IMR-90 (cell line): ENCODE data around the gene MYT1. TPM values are rescaled to one million over a fixed set of nuclear protein-coding genes. Genes with fewer than 3 reads are reported as not detected.

Experiments
- ATAC-seq: fragments of 200-7000 bp; cut with Tn5 transposase; 2 replicates; pipeline ENCODE4 v1.9.1; 2020; ENCODE audit warnings: low read depth, mild to moderate bottlenecking, moderate library complexity
- BruUV-seq: library from RNA; stranded (reverse); fragments of 400-500 nt; replicated peaks from 2 replicates; lab custom pipeline; 2021; lab: Mats Ljungman, UMichigan
- CTCF ChIA-PET: fragments of 300-600 bp; formaldehyde crosslinking; extraction: SDS; loops from one replicate; lab custom pipeline; 2021; ENCODE audit warnings: antibody characterized with exemption; lab: Yijun Ruan, JAX
- POLR2A ChIA-PET: fragments of 300-600 bp; sonication (Branson Sonifier 250); formaldehyde crosslinking; loops from one replicate; lab custom pipeline; 2022; ENCODE audit warnings: antibody characterized with exemption; ENCODE audit not compliant: unreplicated experiment; lab: Charles Lee
- DNase-seq: peaks from one replicate; pipeline ENCODE4 v3.0.0; 2013
- H2AFZ ChIP-seq: replicated peaks from 2 replicates; pipeline ENCODE3; 2013; ENCODE audit warnings: low read length, mild to moderate bottlenecking; ENCODE audit not compliant: poor library complexity
- H2AK5ac ChIP-seq: 2 replicates; pipeline ENCODE4 v1.6.1; 2013; ENCODE audit warnings: low read depth, low read length, inconsistent platforms
- H2AK9ac ChIP-seq: replicated peaks from 2 replicates; pipeline ENCODE3; 2013; ENCODE audit warnings: mild to moderate bottlenecking, low read depth, low read length, moderate library complexity; ENCODE audit not compliant: poor library complexity
- H2BK120ac ChIP-seq: 2 replicates; pipeline ENCODE4 v1.6.1; 2013; ENCODE audit warnings: low read depth, low read length, inconsistent platforms
- H2BK15ac ChIP-seq: 3 replicates; pipeline ENCODE4 v1.6.1; 2013; ENCODE audit warnings: low read depth, low read length, inconsistent platforms
- H2BK20ac ChIP-seq: 2 replicates; pipeline ENCODE4 v1.6.1; 2013; ENCODE audit warnings: low read depth, mild to moderate bottlenecking, inconsistent platforms, low read length, moderate library complexity
- H2BK5ac ChIP-seq: 2 replicates; pipeline ENCODE4 v1.6.1; 2013; ENCODE audit warnings: mild to moderate bottlenecking, low read depth, low read length, inconsistent platforms; ENCODE audit not compliant: poor library complexity, severe bottlenecking
- H3K14ac ChIP-seq: replicated peaks from 2 replicates; pipeline ENCODE4 v1.6.1; 2013; ENCODE audit warnings: low read depth, low read length, inconsistent platforms
- H3K18ac ChIP-seq: 2 replicates; pipeline ENCODE4 v1.6.1; 2013; ENCODE audit warnings: low read depth, low read length, control low read depth
- H3K23ac ChIP-seq: 2 replicates; pipeline ENCODE4 v1.6.1; 2013; ENCODE audit warnings: low read depth, low read length, inconsistent platforms
- H3K27ac ChIP-seq: 2 replicates; pipeline ENCODE4 v1.5.1; 2013; ENCODE audit warnings: mild to moderate bottlenecking, control low read depth, low read length; ENCODE audit not compliant: insufficient read depth
- H3K27me3 ChIP-seq: 2 replicates; pipeline ENCODE4 v1.6.1; 2013; ENCODE audit warnings: low read length; ENCODE audit not compliant: control insufficient read depth, insufficient read depth
- H3K36me3 ChIP-seq: 2 replicates; pipeline ENCODE4 v1.6.1; 2013; ENCODE audit warnings: low read length, mixed read lengths; ENCODE audit not compliant: control insufficient read depth, insufficient read depth
- H3K4ac ChIP-seq: 2 replicates; pipeline ENCODE4 v1.6.1; 2013; ENCODE audit warnings: low read depth, low read length, inconsistent platforms
- H3K4me1 ChIP-seq: 2 replicates; pipeline ENCODE4 v1.6.1; 2013; ENCODE audit warnings: low read length, mixed read lengths; ENCODE audit not compliant: control insufficient read depth, insufficient read depth
- H3K4me2 ChIP-seq: 2 replicates; pipeline ENCODE4 v1.6.1; 2013; ENCODE audit warnings: low read depth, mild to moderate bottlenecking, control low read depth, low read length, moderate library complexity
- H3K4me3 ChIP-seq: 2 replicates; pipeline ENCODE4 v1.5.1; 2013; ENCODE audit warnings: low read depth, mild to moderate bottlenecking, control low read depth, low read length, moderate library complexity; ENCODE audit not compliant: insufficient read depth
- H3K56ac ChIP-seq: 2 replicates; pipeline ENCODE4 v1.6.1; 2013; ENCODE audit warnings: low read length, inconsistent platforms; ENCODE audit not compliant: insufficient read depth; ENCODE audit errors: extremely low read depth
- H3K79me1 ChIP-seq, 2 experiments: 2 replicates each; pipeline ENCODE4 v1.6.1; 2013; ENCODE audit warnings: low read length in 2 of 2, inconsistent platforms in 1 of 2, low read depth in 1 of 2
- H3K9ac ChIP-seq: 2 replicates; pipeline ENCODE4 v1.6.1; 2013; ENCODE audit warnings: low read depth, low read length, control low read depth
- H3K9me1 ChIP-seq: 2 replicates; pipeline ENCODE4 v1.6.1; 2013; ENCODE audit warnings: low read length, inconsistent platforms; ENCODE audit not compliant: insufficient read depth
- H3K9me3 ChIP-seq: 2 replicates; pipeline ENCODE4 v1.6.1; 2013; ENCODE audit warnings: low read length; ENCODE audit not compliant: control insufficient read depth, insufficient read depth
- H4K20me1 ChIP-seq: 2 replicates; pipeline ENCODE4 v1.6.1; 2013; ENCODE audit warnings: low read length, inconsistent platforms; ENCODE audit not compliant: insufficient read depth
- H4K5ac ChIP-seq: 2 replicates; pipeline ENCODE4 v1.6.1; 2013; ENCODE audit warnings: mild to moderate bottlenecking, low read depth, low read length, control low read depth
- H4K8ac ChIP-seq, 2 experiments: 2 replicates each; pipeline ENCODE4 v1.6.1; 2013; ENCODE audit warnings: low read depth in 2 of 2, low read length in 2 of 2, control low read depth in 1 of 2, inconsistent platforms in 1 of 2
- H4K91ac ChIP-seq: 2 replicates; pipeline ENCODE4 v1.6.1; 2013; ENCODE audit warnings: low read depth, low read length, inconsistent platforms; ENCODE audit not compliant: insufficient read depth
- MXI1 ChIP-seq: IDR thresholded peaks from 2 replicates; pipeline ENCODE4 v1.6.1; 2012; ENCODE audit warnings: low read depth, mild to moderate bottlenecking, low read length, moderate library complexity, borderline replicate concordance
- WGBS, 2 experiments: methylation state at CpG; one replicate each; pipeline versions ENCODE4 v1.1.5 to v1.1.7; 2013; ENCODE audit warnings: missing lambda C conversion rate in 2 of 2; ENCODE audit not compliant: insufficient read length in 1 of 2; ENCODE audit errors: extremely low coverage in 2 of 2; 5-methylcytosine and 5-hydroxymethylcytosine counted together
- dilution Hi-C: fragments of 300-500 bp; cut with HindIII; formaldehyde crosslinking; loops from one replicate; pipeline ENCODE4 v1.14.3; 2018; ENCODE audit warnings: low sequenced_read_pairs; ENCODE audit not compliant: unreplicated experiment
- in situ Hi-C: fragments of 300-500 bp; cut with MboI; formaldehyde crosslinking; loops from 3 replicates; pipeline ENCODE4 v1.14.3; 2019; ENCODE audit warnings: low sequenced_read_pairs, inconsistent platforms, mixed read lengths
- intact Hi-C: fragments of 100-400 bp; cut with micrococcal nuclease; formaldehyde crosslinking; loops from 2 replicates; pipeline ENCODE4 v1.10.0; 2022
- polyA plus RNA-seq, 3 experiments: library from polyadenylated mRNA; depleted of rRNA; stranded (reverse); fragments of >200 nt; gene quantifications; 2 replicates each; pipeline ENCODE4 v1.2.3, GENCODE V29; 2012; ENCODE audit warnings: low replicate concordance in 1 of 3
- total RNA-seq: library from RNA; depleted of rRNA; stranded (reverse); fragments of >200 nt; gene quantifications from 2 replicates; pipeline ENCODE4 v1.2.3, GENCODE V29; 2012
- TF ChIP-seq, protein P1 (sequence below): conservative IDR thresholded peaks from 2 replicates; pipeline ENCODE4 v1.5.1; 2012; ENCODE audit warnings: mild to moderate bottlenecking, low read depth, low read length, improper control_type of control experiment
- TF ChIP-seq, protein P2 (sequence below): fragments of 150-350 bp; IDR thresholded peaks from 2 replicates; pipeline ENCODE4 v1.6.1; 2016; ENCODE audit warnings: low read depth, mild to moderate bottlenecking, low read length, moderate library complexity, borderline replicate concordance

The MYT1 gene
- total and polyA plus RNA-seq, 2 of the 4 experiments (the other 2 are of a cell fraction): not detected

DNA sequence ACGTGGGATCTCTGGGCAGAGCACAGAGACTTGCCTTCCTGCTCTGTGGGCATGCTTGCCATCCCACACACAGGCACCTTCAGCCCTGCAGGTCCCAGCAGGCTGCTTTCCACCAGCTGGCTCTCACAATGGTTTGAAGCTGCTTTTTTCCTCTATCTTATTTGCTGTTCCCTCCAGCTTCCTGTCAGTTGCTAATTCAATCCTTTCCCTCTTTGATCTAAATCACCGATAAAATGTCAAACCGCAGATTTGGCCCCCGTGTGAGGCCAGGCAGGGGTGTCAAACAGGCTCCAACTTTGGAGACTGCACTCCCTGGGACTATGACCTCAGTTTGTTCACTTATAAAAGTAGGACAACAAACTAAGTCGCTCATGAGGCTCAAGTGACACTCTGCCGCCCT is 50.7 kb downstream of the MYT1 start:
- in situ Hi-C loops: no loop called here
- peaks cover 9% of the 10 kb centered on the region; the same call in 1 of the 2 replicates for H3K4me1 ChIP-seq

More for the DNA sequence above, 50.7 kb downstream of the MYT1 start:
- Histone ChIP-seq H3K14ac (no peak overlapping the region), H4K5ac (no peak overlapping the region), H3K79me1 (no peaks in the 10 kb centered on the region), H3K56ac (no peak overlapping the region), H4K20me1 (no peaks in the 10 kb centered on the region), H3K4ac (no peak overlapping the region), H3K27ac (no peak overlapping the region), H2BK20ac (no peak overlapping the region), H2AK9ac (no peak overlapping the region), H3K27me3 (peaks cover 57% of the 10 kb centered on the region), H2AFZ (no peak overlapping the region), H3K9me1 (peaks cover 4% of the 10 kb centered on the region; the same call in 1 of the 2 replicates), H3K23ac (no peak overlapping the region), H4K91ac (no peak overlapping the region), H2BK15ac (no peak overlapping the region), H3K4me3 (no peak overlapping the region), H2BK5ac (no peak overlapping the region), H3K9me3 (no peaks in the 10 kb centered on the region), H3K18ac (no peak overlapping the region), H3K36me3 (no peaks in the 10 kb centered on the region), H2AK5ac (no peak overlapping the region), H2BK120ac (no peak overlapping the region), H3K4me2 (no peak overlapping the region), H4K8ac (no peak overlapping the region), H3K9ac (no peak overlapping the region)
- dilution Hi-C loops: no loop called here
- POLR2A ChIA-PET: no interaction called here
- DNase-seq (no peak), ATAC-seq (no peak)
- CTCF ChIA-PET: no interaction called here
- no TSS peak for BruUV-seq
- no peak for TF ChIP-seq MXI1
- TF ChIP-seq, protein P1, sequence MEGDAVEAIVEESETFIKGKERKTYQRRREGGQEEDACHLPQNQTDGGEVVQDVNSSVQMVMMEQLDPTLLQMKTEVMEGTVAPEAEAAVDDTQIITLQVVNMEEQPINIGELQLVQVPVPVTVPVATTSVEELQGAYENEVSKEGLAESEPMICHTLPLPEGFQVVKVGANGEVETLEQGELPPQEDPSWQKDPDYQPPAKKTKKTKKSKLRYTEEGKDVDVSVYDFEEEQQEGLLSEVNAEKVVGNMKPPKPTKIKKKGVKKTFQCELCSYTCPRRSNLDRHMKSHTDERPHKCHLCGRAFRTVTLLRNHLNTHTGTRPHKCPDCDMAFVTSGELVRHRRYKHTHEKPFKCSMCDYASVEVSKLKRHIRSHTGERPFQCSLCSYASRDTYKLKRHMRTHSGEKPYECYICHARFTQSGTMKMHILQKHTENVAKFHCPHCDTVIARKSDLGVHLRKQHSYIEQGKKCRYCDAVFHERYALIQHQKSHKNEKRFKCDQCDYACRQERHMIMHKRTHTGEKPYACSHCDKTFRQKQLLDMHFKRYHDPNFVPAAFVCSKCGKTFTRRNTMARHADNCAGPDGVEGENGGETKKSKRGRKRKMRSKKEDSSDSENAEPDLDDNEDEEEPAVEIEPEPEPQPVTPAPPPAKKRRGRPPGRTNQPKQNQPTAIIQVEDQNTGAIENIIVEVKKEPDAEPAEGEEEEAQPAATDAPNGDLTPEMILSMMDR: no peak
- TF ChIP-seq, protein P2, sequence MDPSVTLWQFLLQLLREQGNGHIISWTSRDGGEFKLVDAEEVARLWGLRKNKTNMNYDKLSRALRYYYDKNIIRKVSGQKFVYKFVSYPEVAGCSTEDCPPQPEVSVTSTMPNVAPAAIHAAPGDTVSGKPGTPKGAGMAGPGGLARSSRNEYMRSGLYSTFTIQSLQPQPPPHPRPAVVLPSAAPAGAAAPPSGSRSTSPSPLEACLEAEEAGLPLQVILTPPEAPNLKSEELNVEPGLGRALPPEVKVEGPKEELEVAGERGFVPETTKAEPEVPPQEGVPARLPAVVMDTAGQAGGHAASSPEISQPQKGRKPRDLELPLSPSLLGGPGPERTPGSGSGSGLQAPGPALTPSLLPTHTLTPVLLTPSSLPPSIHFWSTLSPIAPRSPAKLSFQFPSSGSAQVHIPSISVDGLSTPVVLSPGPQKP: no peak
- WGBS, 2 experiments: no CpG with 5 or more reads among the region's 6 CpGs
- intact Hi-C loops: no loop called here
